Astrocyte (in vitro differentiated cells and primary cell): Measurements from ENCODE around the gene EFNA5. TPM values are rescaled to one million over a fixed set of nuclear protein-coding genes. Genes with fewer than 3 reads are reported as not detected.

Experiments used
- DNase-seq: peaks from one replicate; pipeline ENCODE4 v3.0.0-alpha.2; 2010; ENCODE audit warnings: low read depth
- FAIRE-seq: peaks from 2 replicates; lab custom pipeline; 2011; peaks lifted over from hg19 to GRCh38; lab: Jason Lieb, UNC
- H2AFZ ChIP-seq: 2 replicates; pipeline ENCODE4 v1.6.0; 2012; ENCODE audit warnings: low read depth, low read length, inconsistent platforms
- H3K27ac ChIP-seq: 2 replicates; pipeline ENCODE4 v1.5.1; 2011; ENCODE audit warnings: low read depth, low read length, inconsistent platforms
- H3K27me3 ChIP-seq: 2 replicates; pipeline ENCODE4 v1.6.0; 2011; ENCODE audit warnings: low read length, inconsistent platforms; ENCODE audit not compliant: insufficient read depth
- H3K36me3 ChIP-seq: 2 replicates; pipeline ENCODE4 v1.5.1; 2011; ENCODE audit warnings: low read length, inconsistent platforms; ENCODE audit not compliant: insufficient read depth
- H3K4me1 ChIP-seq: 2 replicates; pipeline ENCODE4 v1.5.1; 2011; ENCODE audit warnings: low read length, inconsistent platforms; ENCODE audit not compliant: insufficient read depth
- H3K4me2 ChIP-seq: 2 replicates; pipeline ENCODE4 v1.6.0; 2012; ENCODE audit warnings: low read length, inconsistent platforms
- H3K4me3 ChIP-seq: 2 replicates; pipeline ENCODE4 v1.5.1; 2011; ENCODE audit warnings: low read depth, mild to moderate bottlenecking, low read length, inconsistent platforms; ENCODE audit not compliant: insufficient read depth
- H3K79me2 ChIP-seq: 2 replicates; pipeline ENCODE4 v1.6.0; 2012; ENCODE audit warnings: mild to moderate bottlenecking, low read length, inconsistent platforms; ENCODE audit not compliant: insufficient read depth
- H3K9ac ChIP-seq: 2 replicates; pipeline ENCODE4 v1.6.0; 2012; ENCODE audit warnings: mild to moderate bottlenecking, low read length, inconsistent platforms
- H3K9me3 ChIP-seq: 2 replicates; pipeline ENCODE4 v1.5.1; 2012; ENCODE audit warnings: low read depth, mild to moderate bottlenecking, low read length, inconsistent platforms; ENCODE audit not compliant: insufficient read depth
- H4K20me1 ChIP-seq: 2 replicates; pipeline ENCODE4 v1.6.0; 2012; ENCODE audit warnings: low read length, inconsistent platforms; ENCODE audit not compliant: insufficient read depth
- H3K27ac Mint-ChIP-seq: one replicate; pipeline ENCODE4 v1.8.0; 2021; ENCODE audit warnings: mild to moderate bottlenecking, mixed read lengths; ENCODE audit not compliant: unreplicated experiment
- H3K27me3 Mint-ChIP-seq: one replicate; pipeline ENCODE4 v1.8.0; 2021; ENCODE audit warnings: low read depth, mixed read lengths; ENCODE audit not compliant: unreplicated experiment
- H3K36me3 Mint-ChIP-seq: one replicate; pipeline ENCODE4 v1.8.0; 2021; ENCODE audit warnings: low read depth, mixed read lengths; ENCODE audit not compliant: unreplicated experiment
- H3K4me1 Mint-ChIP-seq: one replicate; pipeline ENCODE4 v1.8.0; 2021; ENCODE audit warnings: low read depth, mixed read lengths; ENCODE audit not compliant: unreplicated experiment
- H3K4me3 Mint-ChIP-seq: one replicate; pipeline ENCODE4 v1.8.0; 2021; ENCODE audit warnings: mild to moderate bottlenecking, moderate library complexity, mixed read lengths; ENCODE audit not compliant: unreplicated experiment
- H3K9me3 Mint-ChIP-seq: one replicate; pipeline ENCODE4 v1.8.0; 2021; ENCODE audit warnings: mild to moderate bottlenecking, mixed read lengths; ENCODE audit not compliant: unreplicated experiment
- CTCF ChIP-seq: IDR thresholded peaks from 2 replicates; pipeline ENCODE4 v1.5.1; 2011; ENCODE audit warnings: low read depth, mild to moderate bottlenecking, inconsistent platforms, low read length, moderate library complexity; ENCODE audit not compliant: insufficient read depth
- EZH2 ChIP-seq: IDR thresholded peaks from 2 replicates; pipeline ENCODE4 v1.6.1; 2012; ENCODE audit warnings: mild to moderate bottlenecking, low read length, inconsistent platforms; ENCODE audit not compliant: insufficient read depth
- total RNA-seq: library from RNA; stranded (reverse); gene quantifications from 2 replicates; pipeline ENCODE4 v1.2.1, GENCODE V29; 2021

Gene EFNA5
- total RNA-seq, 1 donor from 2014 or later, result 59.3 TPM

GRCh38 chr5:107476783-107477182 lies 194.0 kb downstream of the EFNA5 start:
- no peak overlapping the region for H3K9ac ChIP-seq
- H3K79me2 ChIP-seq, result no peaks in the 10 kb centered on the region
- no peaks in the 10 kb centered on the region for H3K9me3 ChIP-seq
- Mint-ChIP-seq H3K4me3 (no peak overlapping the region), H3K9me3 (peaks cover 2% of the 10 kb centered on the region), H3K27ac (peak overlapping the region; percentile 53), H3K27me3 (no peaks in the 10 kb centered on the region), H3K36me3 (peaks cover 2% of the 10 kb centered on the region), H3K4me1 (peaks cover 38% of the 10 kb centered on the region)
- H3K36me3 ChIP-seq, result no peaks in the 10 kb centered on the region
- no peak overlapping the region for H2AFZ ChIP-seq
- no peak overlapping the region for H3K4me3 ChIP-seq
- H3K4me2 ChIP-seq, result no peak overlapping the region
- H3K27ac ChIP-seq, result no peak overlapping the region
- no peaks in the 10 kb centered on the region for H3K4me1 ChIP-seq
- no peaks in the 10 kb centered on the region for H4K20me1 ChIP-seq
- TF ChIP-seq EZH2, result no peak
- TF ChIP-seq CTCF, result no peak
- FAIRE-seq (no peak), DNase-seq (no peak)
- no peaks in the 10 kb centered on the region for H3K27me3 ChIP-seq

GRCh38 chr5:107474716-107475489 lies 195.8 kb downstream of the EFNA5 start:
- FAIRE-seq, result no peak
- no peak overlapping the region for H2AFZ ChIP-seq

More at GRCh38 chr5:107474716-107475489, 195.8 kb downstream of the EFNA5 start:
- Mint-ChIP-seq H3K27ac (peak overlapping the region; percentile 2), H3K9me3 (peaks cover 2% of the 10 kb centered on the region), H3K4me1 (peaks cover 41% of the 10 kb centered on the region), H3K36me3 (peaks cover 2% of the 10 kb centered on the region), H3K4me3 (no peak overlapping the region), H3K27me3 (no peaks in the 10 kb centered on the region)
- no peak overlapping the region for H3K4me3 ChIP-seq
- no peak overlapping the region for H3K4me2 ChIP-seq
- no peak overlapping the region for H3K27ac ChIP-seq
- peaks cover 4% of the 10 kb centered on the region for H3K4me1 ChIP-seq
- DNase-seq, result no peak
- no peaks in the 10 kb centered on the region for H3K9me3 ChIP-seq
- no peaks in the 10 kb centered on the region for H4K20me1 ChIP-seq
- no peak for TF ChIP-seq CTCF
- no peak for TF ChIP-seq EZH2
- no peaks in the 10 kb centered on the region for H3K27me3 ChIP-seq
- no peaks in the 10 kb centered on the region for H3K36me3 ChIP-seq
- no peak overlapping the region for H3K9ac ChIP-seq
- no peaks in the 10 kb centered on the region for H3K79me2 ChIP-seq
